Type B pancreatic cell (in vitro differentiated cells): Measurements from ENCODE around the gene ZNF609. TPM values are rescaled to one million over a fixed set of nuclear protein-coding genes. Genes with fewer than 3 reads are reported as not detected.

ENCODE experiments used
- DNase-seq: peaks from one replicate; pipeline ENCODE4 v3.0.0; 2021; ENCODE audit warnings: mixed read lengths; ENCODE audit not compliant: unreplicated experiment; ENCODE audit errors: extremely low spot score
- H3K27ac Mint-ChIP-seq: 2 replicates; pipeline ENCODE4 v1.8.0; 2021; ENCODE audit warnings: mild to moderate bottlenecking, mixed read lengths
- H3K27me3 Mint-ChIP-seq: 2 replicates; pipeline ENCODE4 v1.8.0; 2021; ENCODE audit warnings: mixed read lengths
- H3K36me3 Mint-ChIP-seq: 2 replicates; pipeline ENCODE4 v1.8.0; 2021; ENCODE audit warnings: mixed read lengths
- H3K4me1 Mint-ChIP-seq: one replicate; pipeline ENCODE4 v1.8.0; 2021; ENCODE audit warnings: mixed read lengths; ENCODE audit not compliant: unreplicated experiment
- H3K4me3 Mint-ChIP-seq: 2 replicates; pipeline ENCODE4 v1.8.0; 2021; ENCODE audit warnings: mild to moderate bottlenecking, mixed read lengths
- H3K9me3 Mint-ChIP-seq: 2 replicates; pipeline ENCODE4 v1.8.0; 2021; ENCODE audit warnings: mixed read lengths
- total RNA-seq: library from RNA; stranded (reverse); gene quantifications from 2 replicates; pipeline ENCODE4 v1.2.1, GENCODE V29; 2021; ENCODE audit warnings: low replicate concordance
- TF ChIP-seq, protein P1 (sequence below): fragments of 200-600 bp; sonication (generic); conservative IDR thresholded peaks from 2 replicates; pipeline ENCODE4 v1.5.0; 2021; ENCODE audit warnings: antibody characterized with exemption, mild to moderate bottlenecking

Gene ZNF609
- total RNA-seq, 1 donor from 2014 or later = 53.1 TPM

DNA sequence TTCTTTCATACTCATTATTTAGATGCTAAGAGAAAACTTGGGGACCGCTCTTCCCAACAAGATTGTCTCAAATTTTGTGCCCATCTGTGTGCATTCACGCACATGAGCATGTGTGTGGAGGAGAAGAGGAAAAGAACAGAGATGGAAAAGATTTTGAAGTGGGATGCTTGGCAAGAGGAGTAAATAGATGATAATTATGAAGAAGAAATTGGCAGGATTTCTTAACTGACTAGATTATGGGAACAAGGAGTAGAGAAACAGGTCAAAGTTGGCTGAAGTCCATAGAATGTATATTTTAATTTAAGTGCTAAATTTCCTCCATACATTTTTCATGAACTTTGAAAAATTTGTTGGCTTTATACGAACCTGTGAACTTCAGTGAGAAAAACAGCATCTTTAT, 100.1 kb downstream of the ZNF609 start:
- Mint-ChIP-seq H3K4me3 (no peak overlapping the region), H3K4me1 (peaks cover 26% of the 10 kb centered on the region), H3K36me3 (peaks cover 15% of the 10 kb centered on the region), H3K27ac (no peak overlapping the region), H3K9me3 (no peaks in the 10 kb centered on the region), H3K27me3 (no peaks in the 10 kb centered on the region)
- no peak for DNase-seq
- TF ChIP-seq, protein P1, sequence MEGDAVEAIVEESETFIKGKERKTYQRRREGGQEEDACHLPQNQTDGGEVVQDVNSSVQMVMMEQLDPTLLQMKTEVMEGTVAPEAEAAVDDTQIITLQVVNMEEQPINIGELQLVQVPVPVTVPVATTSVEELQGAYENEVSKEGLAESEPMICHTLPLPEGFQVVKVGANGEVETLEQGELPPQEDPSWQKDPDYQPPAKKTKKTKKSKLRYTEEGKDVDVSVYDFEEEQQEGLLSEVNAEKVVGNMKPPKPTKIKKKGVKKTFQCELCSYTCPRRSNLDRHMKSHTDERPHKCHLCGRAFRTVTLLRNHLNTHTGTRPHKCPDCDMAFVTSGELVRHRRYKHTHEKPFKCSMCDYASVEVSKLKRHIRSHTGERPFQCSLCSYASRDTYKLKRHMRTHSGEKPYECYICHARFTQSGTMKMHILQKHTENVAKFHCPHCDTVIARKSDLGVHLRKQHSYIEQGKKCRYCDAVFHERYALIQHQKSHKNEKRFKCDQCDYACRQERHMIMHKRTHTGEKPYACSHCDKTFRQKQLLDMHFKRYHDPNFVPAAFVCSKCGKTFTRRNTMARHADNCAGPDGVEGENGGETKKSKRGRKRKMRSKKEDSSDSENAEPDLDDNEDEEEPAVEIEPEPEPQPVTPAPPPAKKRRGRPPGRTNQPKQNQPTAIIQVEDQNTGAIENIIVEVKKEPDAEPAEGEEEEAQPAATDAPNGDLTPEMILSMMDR = no peak

DNA sequence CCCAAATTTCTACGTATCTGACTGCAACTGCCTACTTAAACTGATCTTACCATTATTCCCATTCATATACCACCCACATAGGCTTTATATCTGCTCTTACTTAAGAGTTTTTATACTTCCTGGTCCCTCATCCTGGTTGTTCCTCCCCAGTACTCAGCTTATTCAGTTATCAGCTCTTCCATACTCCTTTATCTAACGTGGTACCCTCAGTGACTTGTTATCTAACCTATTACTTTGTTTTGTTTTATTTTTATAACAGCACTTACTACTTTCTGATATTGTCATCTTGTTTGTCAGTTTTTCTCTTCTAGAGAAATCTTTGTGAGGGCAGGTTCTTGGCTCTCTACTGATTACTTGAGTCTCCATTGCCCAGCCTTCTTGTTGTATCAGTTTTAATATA, 100.6 kb downstream of the ZNF609 start:
- Mint-ChIP-seq H3K4me3 (no peak overlapping the region), H3K27me3 (no peaks in the 10 kb centered on the region), H3K27ac (no peak overlapping the region), H3K36me3 (peaks cover 15% of the 10 kb centered on the region), H3K4me1 (peaks cover 26% of the 10 kb centered on the region), H3K9me3 (no peaks in the 10 kb centered on the region)
- TF ChIP-seq, protein P1 = no peak
- DNase-seq = no peak

DNA sequence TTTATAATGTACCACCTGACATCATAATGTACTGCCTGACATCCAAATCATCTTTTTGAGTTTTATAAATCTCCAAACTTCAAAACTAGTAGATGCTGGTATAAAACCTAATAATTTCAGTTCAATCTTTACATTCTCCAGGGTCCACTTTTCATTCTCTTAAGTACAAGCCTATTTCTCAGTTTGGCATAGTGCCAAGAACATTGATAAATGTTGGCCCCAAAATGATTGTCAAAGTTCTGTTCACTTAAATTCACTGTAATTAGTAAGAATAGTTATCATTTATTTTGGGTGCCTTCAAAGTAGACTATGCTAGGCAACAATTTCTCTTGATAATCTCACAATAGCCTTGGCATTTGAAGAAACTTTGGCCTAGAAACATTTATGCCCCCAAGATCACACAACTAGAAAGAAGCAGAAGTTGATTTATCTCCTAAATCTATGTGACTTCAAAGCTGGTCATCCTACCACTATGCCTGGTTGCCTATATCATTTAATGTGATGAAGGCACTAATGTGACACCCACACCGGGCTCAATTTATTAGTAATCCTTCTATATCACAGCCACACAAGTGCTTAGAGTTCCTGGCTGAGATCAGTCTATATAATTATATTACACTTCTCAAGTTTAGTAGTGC, 101.7 kb downstream of the ZNF609 start:
- H3K36me3 Mint-ChIP-seq = peaks cover 19% of the 10 kb centered on the region
- H3K9me3 Mint-ChIP-seq = no peaks in the 10 kb centered on the region
- no peak overlapping the region for H3K4me3 Mint-ChIP-seq
- H3K4me1 Mint-ChIP-seq = peaks cover 34% of the 10 kb centered on the region
- no peak for DNase-seq
- no peak overlapping the region for H3K27ac Mint-ChIP-seq
- H3K27me3 Mint-ChIP-seq = no peaks in the 10 kb centered on the region
- TF ChIP-seq, protein P1 = no peak

DNA sequence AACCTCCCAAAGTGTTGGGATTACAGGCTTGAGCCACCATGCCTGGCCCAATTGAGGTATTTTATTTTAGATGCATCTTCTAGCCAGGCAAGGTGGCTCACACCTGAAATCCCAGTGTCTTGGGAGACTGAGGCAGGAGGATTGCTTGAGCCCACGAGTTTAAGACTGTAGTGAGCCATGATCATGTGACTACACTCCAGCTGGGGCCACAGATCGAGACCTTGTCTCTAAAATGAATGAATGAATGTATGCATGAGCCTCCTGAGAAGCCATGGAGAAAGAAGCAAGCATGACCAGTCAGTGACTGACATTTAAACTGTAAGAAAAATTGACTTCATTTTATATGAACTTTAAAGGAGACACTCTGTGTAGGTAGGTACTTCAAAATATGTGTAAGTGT, 105.7 kb downstream of the ZNF609 start:
- H3K4me1 Mint-ChIP-seq = peaks cover 39% of the 10 kb centered on the region
- H3K27ac Mint-ChIP-seq = peak overlapping the region; percentile 91
- DNase-seq = no peak
- H3K9me3 Mint-ChIP-seq = no peaks in the 10 kb centered on the region
- peak overlapping the region; percentile 57 for H3K4me3 Mint-ChIP-seq
- H3K36me3 Mint-ChIP-seq = peaks cover 25% of the 10 kb centered on the region
- TF ChIP-seq, protein P1 = no peak
- H3K27me3 Mint-ChIP-seq = no peaks in the 10 kb centered on the region

DNA sequence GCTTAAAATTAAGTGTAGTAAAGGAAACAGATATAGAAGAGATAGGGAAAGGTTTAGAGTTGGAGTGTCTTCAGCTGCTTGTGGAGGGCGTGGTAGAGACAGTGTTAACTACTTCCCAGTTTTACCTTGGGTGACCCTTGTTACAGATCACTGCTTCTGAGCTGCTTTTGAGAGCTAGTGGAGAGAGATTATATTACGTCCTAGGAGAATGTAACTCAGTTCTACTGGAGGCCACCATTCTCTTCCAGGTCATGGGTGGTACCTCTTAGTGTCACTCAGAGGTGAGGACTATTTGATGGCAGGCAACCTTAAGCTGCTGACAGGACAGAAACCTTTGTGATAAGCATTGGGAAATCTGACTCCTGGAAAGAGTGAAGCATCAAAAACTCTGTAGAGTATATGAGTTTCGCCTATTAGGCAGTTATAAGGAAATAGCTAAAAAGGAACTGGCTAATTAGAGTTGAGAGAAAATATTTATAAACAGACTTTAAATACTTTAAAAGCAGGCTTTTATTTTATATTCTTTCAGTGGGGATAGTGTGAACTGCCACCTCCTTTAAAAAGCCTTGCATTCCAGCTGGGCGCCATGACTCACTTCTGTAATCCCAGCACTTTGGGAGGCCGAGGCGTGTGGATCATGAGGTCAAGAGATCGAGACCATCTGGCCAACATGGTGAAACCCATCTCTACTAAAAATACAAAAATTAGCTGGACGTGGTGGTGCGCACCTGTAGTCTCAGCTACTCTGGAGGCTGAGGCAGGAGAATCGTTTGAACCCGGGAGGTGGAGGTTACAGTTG, 106.5 kb downstream of the ZNF609 start:
- Mint-ChIP-seq H3K9me3 (no peaks in the 10 kb centered on the region), H3K36me3 (peaks cover 25% of the 10 kb centered on the region), H3K27me3 (no peaks in the 10 kb centered on the region), H3K4me1 (peaks cover 36% of the 10 kb centered on the region), H3K27ac (peak overlapping the region; percentile 91), H3K4me3 (peak overlapping the region; percentile 57)
- TF ChIP-seq, protein P1 = no peak
- DNase-seq = no peak
